ENCODE measurements around the gene LCE3C. TPM values are rescaled to one million over a fixed set of nuclear protein-coding genes. Genes with fewer than 3 reads are reported as not detected.

Gene LCE3C
- total and polyA plus RNA-seq, 4 donors, result not detected

GRCh38 chr1:152621993-152622392 lies 22.0 kb downstream of the LCE3C start:
- ATAC-seq (ENCODE audit: insufficient read depth, low FRiP score) (no peak), DNase-seq (no peak)
- Histone ChIP-seq H3K4me3 (no peak overlapping the region), H3K36me3 (ENCODE audit: control insufficient read depth in 4 of 4, insufficient read depth in 4 of 4, low read length in 4 of 4) (no peaks in the 10 kb centered on the region), H3K27me3 (ENCODE audit: control insufficient read depth in 3 of 3, insufficient read depth in 3 of 3, low read length in 2 of 3) (no peaks in the 10 kb centered on the region), H3K4me1 (ENCODE audit: control insufficient read depth in 5 of 5, insufficient read depth in 5 of 5, low read length in 5 of 5) (no peaks in the 10 kb centered on the region), H3K9me3 (ENCODE audit: control insufficient read depth in 4 of 4, insufficient read depth in 3 of 4, low read length in 3 of 4) (peaks cover 0 to 16% (median 15%) of the 10 kb centered on the region in 4 donors), H3K27ac (ENCODE audit: low read depth in 1 of 2, low read length in 1 of 2) (no peak overlapping the region), H3K9ac (ENCODE audit: insufficient read depth in 1 of 2, low read length in 2 of 2) (no peak overlapping the region)
- WGBS, 2 donors, result 34 to 62% methylated on average over 3 of the region's 3 CpGs
- TF ChIP-seq CTCF (IDR thresholded peaks at IDR 0.05; ENCODE audit: control extremely low read depth, extremely low read depth), result no peak

GRCh38 chr1:152622803-152623202 lies 22.8 kb downstream of the LCE3C start, which contains the start of gene LCE3A:
Gene LCE3A (minus strand): TSS chr1:152623103. CDS start chr1:152623103, 0 bp downstream.
- Histone ChIP-seq H3K9me3 (ENCODE audit: control insufficient read depth in 4 of 4, insufficient read depth in 3 of 4, low read length in 3 of 4) (peaks cover 0 to 15% (median 12%) of the 10 kb centered on the region in 4 donors), H3K9ac (ENCODE audit: insufficient read depth in 1 of 2, low read length in 2 of 2) (no peak within 1 kb of the TSS), H3K4me1 (ENCODE audit: control insufficient read depth in 5 of 5, insufficient read depth in 5 of 5, low read length in 5 of 5) (no peaks in the 10 kb centered on the region), H3K27ac (ENCODE audit: low read depth in 1 of 2, low read length in 1 of 2) (no peak within 1 kb of the TSS), H3K27me3 (ENCODE audit: control insufficient read depth in 3 of 3, insufficient read depth in 3 of 3, low read length in 2 of 3) (no peaks in the 10 kb centered on the region), H3K4me3 (no peak within 1 kb of the TSS), H3K36me3 (ENCODE audit: control insufficient read depth in 4 of 4, insufficient read depth in 4 of 4, low read length in 4 of 4) (no peaks in the 10 kb centered on the region)
- no peak for TF ChIP-seq CTCF (IDR thresholded peaks at IDR 0.05; ENCODE audit: control extremely low read depth, extremely low read depth)
- no peak for ATAC-seq (ENCODE audit: insufficient read depth, low FRiP score)
- WGBS, 2 donors, result 33 to 51% methylated on average over 10 of the region's 10 CpGs
- no peak for DNase-seq

DNA sequence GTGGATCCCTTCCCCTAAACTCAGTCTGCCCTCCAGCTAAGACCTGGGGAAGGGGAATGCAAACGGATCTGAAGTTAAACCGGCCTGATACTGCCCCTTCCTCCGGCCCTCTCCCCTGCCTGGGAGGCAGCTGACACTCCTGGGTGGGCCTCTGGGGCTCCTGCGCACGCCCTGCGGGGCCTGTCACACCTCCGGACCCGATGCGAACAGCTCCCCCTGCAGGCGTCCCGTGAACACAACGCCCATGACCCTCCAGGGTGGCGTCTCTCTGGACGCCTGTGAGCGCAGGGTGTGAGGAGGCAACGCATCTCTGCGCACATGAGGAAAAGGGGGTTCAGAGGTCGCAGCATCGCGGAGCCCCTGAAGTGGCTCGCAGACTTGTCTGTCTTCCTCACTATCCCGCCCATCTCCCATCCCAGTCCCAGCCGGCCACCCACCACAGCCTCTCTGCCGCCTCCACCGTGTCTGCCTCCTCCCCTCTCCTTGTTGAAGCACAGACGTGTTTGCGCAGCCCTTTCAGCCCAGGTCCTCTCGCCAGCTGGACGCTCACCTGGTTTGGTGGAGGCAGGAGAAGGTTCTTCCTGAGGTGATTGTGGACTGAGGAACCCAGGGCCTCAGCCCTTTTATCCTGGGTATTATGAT lies 23.3 kb downstream of the LCE3C start:
- H3K36me3 ChIP-seq (ENCODE audit: control insufficient read depth in 4 of 4, insufficient read depth in 4 of 4, low read length in 4 of 4), result no peaks in the 10 kb centered on the region
- no peaks in the 10 kb centered on the region for H3K4me1 ChIP-seq (ENCODE audit: control insufficient read depth in 5 of 5, insufficient read depth in 5 of 5, low read length in 5 of 5)
- H3K27me3 ChIP-seq (ENCODE audit: control insufficient read depth in 3 of 3, insufficient read depth in 3 of 3, low read length in 2 of 3), result no peaks in the 10 kb centered on the region
- DNase-seq (no peak), ATAC-seq (ENCODE audit: insufficient read depth, low FRiP score) (no peak)
- H3K9me3 ChIP-seq (ENCODE audit: control insufficient read depth in 4 of 4, insufficient read depth in 3 of 4, low read length in 3 of 4), result peaks cover 0 to 18% (median 8%) of the 10 kb centered on the region in 4 donors
- H3K9ac ChIP-seq (ENCODE audit: insufficient read depth in 1 of 2, low read length in 2 of 2), result no peak overlapping the region
- no peak for TF ChIP-seq CTCF (IDR thresholded peaks at IDR 0.05; ENCODE audit: control extremely low read depth, extremely low read depth)
- H3K4me3 ChIP-seq, result no peak overlapping the region
- H3K27ac ChIP-seq (ENCODE audit: low read depth in 1 of 2, low read length in 1 of 2), result no peak overlapping the region
- 15 to 23% methylated on average over 27 to 29 of the region's 29 CpGs for WGBS, 2 donors

DNA sequence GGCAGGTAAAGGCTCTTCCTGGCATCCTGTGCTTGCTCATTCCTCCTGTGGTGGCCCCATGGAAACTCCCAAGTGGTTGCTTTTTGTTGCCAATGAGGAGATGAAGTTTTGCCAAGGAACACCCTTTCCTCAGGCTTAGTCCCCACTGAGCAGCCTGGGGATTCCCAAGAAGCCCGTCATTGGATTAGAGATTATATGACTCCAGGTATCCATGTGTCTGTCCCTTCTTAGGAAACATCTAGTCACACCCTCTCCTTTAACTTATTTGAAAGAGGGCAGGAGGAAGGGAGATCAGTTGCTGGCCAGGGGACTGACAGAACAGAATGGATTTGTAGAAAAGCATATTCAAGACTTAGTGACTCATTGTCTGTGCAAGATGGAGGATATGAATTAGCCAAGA lies 26.7 kb downstream of the LCE3C start:
- TF ChIP-seq CTCF (IDR thresholded peaks at IDR 0.05; ENCODE audit: control extremely low read depth, extremely low read depth), result no peak
- Histone ChIP-seq H3K27me3 (ENCODE audit: control insufficient read depth in 3 of 3, insufficient read depth in 3 of 3, low read length in 2 of 3) (no peaks in the 10 kb centered on the region), H3K9ac (ENCODE audit: insufficient read depth in 1 of 2, low read length in 2 of 2) (no peak overlapping the region), H3K36me3 (ENCODE audit: control insufficient read depth in 4 of 4, insufficient read depth in 4 of 4, low read length in 4 of 4) (no peaks in the 10 kb centered on the region), H3K9me3 (ENCODE audit: control insufficient read depth in 4 of 4, insufficient read depth in 3 of 4, low read length in 3 of 4) (peaks cover 0 to 16% (median 0%) of the 10 kb centered on the region in 4 donors), H3K4me1 (ENCODE audit: control insufficient read depth in 5 of 5, insufficient read depth in 5 of 5, low read length in 5 of 5) (no peaks in the 10 kb centered on the region), H3K4me3 (no peak overlapping the region), H3K27ac (ENCODE audit: low read depth in 1 of 2, low read length in 1 of 2) (no peak overlapping the region)
- no peak for DNase-seq
- ATAC-seq (ENCODE audit: insufficient read depth, low FRiP score), result no peak
- WGBS, 2 donors, result 81 to 96% methylated on average over 1 of the region's 1 CpG
